Adrenal gland (tissue), 5 donors: ENCODE data around the gene LRRC4C.

Experiments
- CTCF ChIP-seq, 6 experiments: fragments of 450-650 bp in 4 of 6; fragments of 200-600 bp in 2 of 6; sonication (generic) in 1 of 6; IDR thresholded peaks; 1 replicate in 5 of 6; 2 replicates in 1 of 6; pipeline versions ENCODE4 v1.5.1 to v1.8.0; 2016 to 2021; ENCODE audit warnings: antibody characterized with exemption in 6 of 6, mild to moderate bottlenecking in 2 of 6, moderate library complexity in 1 of 6
- POLR2A ChIP-seq, 2 donors: fragments of 450-650 bp; IDR thresholded peaks; one replicate each; pipeline ENCODE4 v1.6.1; 2017; ENCODE audit warnings: antibody characterized with exemption in 2 of 2, mild to moderate bottlenecking in 2 of 2, moderate library complexity in 1 of 2
- donor health status: DM: no; HTN: no; CAD: no.

GRCh38 chr11:40842750-40843339, 616.6 kb downstream of the LRRC4C start:
- TF ChIP-seq POLR2A (IDR thresholded peaks at IDR 0.05) (no peak), CTCF (IDR thresholded peaks at IDR 0.05) (no peak)
